Tibial nerve (tissue), 3 donors: ENCODE measurements around the gene MCUB.

Source experiments
- CTCF ChIP-seq, 5 experiments: fragments of 200-600 bp in 3 of 5; fragments of 450-650 bp in 2 of 5; sonication (generic) in 3 of 5; IDR thresholded peaks; one replicate each; pipeline ENCODE4 v1.5.1; 2016 to 2019; ENCODE audit warnings: antibody characterized with exemption in 5 of 5, mild to moderate bottlenecking in 3 of 5, moderate library complexity in 2 of 5
- POLR2A ChIP-seq, 2 donors: fragments of 450-650 bp; IDR thresholded peaks; one replicate each; pipeline ENCODE4 v1.6.1; 2017; ENCODE audit warnings: antibody characterized with exemption in 2 of 2, mild to moderate bottlenecking in 2 of 2, moderate library complexity in 2 of 2

GRCh38 chr4:109588176-109588575 is 28.1 kb downstream of the MCUB start:
- TF ChIP-seq CTCF (IDR thresholded peaks at IDR 0.05) (no peak), POLR2A (IDR thresholded peaks at IDR 0.05) (no peak)
